HuH-7.5 (cell line): ENCODE measurements around the gene FAM13B.

ENCODE experiments used
- DNase-seq: peaks from one replicate; pipeline ENCODE4 v3.0.0; 2011; ENCODE audit warnings: low spot score

Gene FAM13B

DNA sequence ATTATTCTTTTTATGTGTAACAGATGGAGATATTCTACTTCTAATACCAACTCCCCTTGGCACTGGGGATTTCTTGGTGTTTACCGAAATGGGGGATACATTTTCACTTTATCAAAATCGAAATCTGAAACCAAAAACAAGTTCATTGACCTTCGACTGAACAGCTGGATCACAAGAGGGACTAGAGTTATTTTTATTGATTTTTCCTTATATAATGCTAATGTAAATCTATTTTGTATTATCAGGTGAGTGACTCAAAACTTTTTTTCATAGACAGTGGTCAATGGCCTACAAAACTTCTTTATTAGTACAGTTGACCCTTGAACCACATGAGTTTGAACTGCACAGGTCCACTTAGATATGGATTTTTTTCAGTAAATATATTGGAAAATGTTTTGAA, 133.4 kb downstream of the FAM13B start:
- DNase-seq, result no peak

DNA sequence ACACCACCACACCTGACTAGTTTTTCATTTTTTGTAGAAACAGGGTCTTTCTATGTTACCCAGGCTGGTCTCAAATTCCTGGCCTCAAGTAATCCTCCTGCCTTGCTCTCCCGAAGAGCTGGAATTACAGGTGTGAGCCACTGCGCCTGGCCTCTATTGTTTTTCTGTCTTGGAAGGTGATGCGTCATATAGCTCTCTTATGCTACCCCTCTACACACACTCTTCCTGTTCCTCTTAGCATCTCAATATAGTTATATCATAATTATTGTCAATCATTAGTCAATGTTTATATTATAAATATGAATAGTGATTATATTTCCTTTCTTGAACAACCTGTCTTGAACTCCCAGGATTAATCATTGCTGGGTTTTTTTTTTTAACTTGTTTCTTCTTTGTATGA, 136.3 kb downstream of the FAM13B start:
- DNase-seq, result no peak

DNA sequence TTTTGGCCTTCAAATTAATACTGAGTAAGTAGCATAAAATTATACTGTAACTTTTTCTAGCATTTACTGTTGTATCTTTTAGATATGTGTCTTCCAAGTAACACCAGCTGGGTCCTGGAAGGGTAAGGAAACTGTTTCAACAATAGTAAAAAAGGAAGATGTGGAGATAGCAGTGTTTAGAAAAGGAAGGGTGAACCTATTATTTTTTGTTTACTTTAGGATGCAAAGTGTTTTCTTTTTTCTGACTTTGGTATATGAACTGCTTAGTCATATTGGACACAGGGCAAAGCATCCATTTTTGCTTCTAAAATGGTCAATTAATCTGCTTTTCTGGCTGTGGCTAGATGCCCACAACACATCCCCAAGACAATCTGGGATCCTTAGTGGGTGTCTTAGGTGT, 138.3 kb downstream of the FAM13B start:
- DNase-seq, result no peak

DNA sequence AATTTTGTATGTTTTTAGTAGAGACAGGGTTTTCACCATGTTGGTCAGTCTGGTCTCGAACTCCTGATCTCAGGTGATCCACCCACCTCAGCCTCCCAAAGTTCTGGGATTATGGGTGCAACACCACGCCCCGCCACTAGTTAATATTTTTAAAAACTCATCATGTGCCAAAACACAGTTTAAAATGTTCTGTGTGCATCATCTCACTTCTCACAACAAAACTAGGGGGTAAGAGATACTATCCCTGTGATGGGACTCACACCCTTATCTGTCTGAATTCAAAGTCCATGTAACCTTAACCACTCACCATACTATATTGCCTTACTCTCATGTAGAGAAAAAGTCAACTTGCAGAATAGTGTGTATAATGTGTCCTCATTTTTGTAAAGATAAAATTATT, 141.0 kb downstream of the FAM13B start:
- no peak for DNase-seq

DNA sequence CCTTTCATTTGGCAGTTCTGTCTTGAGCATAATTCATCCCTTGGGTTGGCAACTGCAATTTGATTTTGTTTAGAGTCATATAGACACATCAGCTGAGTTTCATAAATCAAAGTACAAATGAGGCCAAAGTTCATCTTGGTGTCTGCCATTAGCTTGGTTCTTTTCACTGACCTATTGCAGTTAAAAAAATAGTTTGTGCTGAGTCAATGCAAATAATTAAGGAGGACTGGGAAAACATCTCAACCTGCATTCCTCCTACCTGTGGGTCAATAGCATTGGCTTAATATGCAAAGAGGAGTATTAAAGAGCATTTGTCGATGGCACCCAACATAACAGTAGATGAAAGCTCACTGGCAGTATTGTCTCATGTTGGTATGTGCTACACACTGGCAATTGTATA, 142.0 kb downstream of the FAM13B start:
- DNase-seq, result no peak

DNA sequence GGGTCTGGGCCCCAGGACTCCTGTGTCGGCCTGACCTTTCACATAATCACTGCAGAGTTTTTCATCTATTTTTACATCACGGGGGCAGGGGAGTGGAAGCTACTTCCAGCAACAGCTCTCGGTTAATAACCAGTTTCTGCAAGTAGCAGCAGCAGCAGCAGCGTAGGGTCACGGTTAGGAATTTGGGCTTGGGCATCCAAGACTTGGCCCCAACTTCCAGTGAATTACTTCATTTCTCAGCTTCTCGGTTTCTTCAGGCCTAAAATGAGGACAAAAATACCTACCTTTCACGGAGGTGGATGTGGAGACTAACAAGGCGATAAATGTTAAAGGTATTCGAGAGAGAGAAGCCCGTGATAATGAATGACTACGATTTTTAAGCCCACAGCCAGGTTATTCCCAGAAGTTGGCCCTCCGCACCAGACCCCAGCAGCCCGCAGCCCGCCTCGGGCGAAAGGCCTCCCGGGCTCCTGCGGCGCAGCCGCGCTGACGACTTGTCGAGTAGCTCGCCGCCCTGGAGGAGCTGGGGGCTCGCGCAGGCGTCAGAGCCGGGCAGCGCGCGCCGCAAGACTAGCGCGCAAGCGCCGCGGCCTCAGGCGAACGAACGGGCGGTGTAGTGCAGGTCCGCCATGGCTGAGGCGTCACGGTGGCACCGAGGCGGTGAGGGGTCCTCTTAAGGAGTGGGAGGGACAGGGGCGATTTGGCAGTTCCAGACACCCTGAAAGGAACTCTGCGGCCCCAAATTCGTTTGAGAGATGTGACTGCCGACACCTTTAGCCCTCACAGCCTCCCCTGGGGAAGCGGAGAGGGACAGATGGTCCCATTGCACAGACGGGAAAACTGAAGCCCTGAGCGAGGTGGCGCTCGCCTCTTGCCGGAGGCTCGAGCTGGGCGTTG, 143.8 kb downstream of the FAM13B start, which contains the start of gene PKD2L2:
TSS of gene PKD2L2 (plus strand) at position 595 of the 897 bp plus-strand sequence. CDS start at position 630, 35 bp downstream.
- DNase-seq, result no peak

DNA sequence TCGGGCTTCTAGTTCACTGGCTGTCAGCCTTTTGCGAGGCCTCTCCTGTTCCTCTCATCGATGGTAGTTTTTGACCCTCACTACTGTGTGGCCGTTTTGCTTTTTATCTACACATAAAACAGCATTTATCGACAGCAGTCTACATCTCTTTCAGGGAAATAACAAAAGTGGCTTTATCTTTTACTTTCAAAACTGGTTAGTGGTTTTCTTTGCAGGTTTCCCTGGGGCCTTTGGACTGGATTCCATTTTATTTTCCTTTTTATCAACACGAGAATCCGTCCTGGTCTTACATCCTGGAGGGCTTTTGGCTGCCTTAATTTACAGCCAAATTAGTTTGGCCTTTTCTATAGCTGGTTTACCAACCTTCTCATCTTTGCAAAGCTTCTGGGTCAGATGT, 144.4 kb downstream of the FAM13B start:
- no peak for DNase-seq
